OCI-LY7 (cell line): Measurements from ENCODE around the gene DENND1B. TPM values are rescaled to one million over a fixed set of nuclear protein-coding genes. Genes with fewer than 3 reads are reported as not detected.

Experiments
- BruUV-seq: library from RNA; stranded (reverse); fragments of 400-500 nt; replicated peaks from 2 replicates; lab custom pipeline; 2021; lab: Mats Ljungman, UMichigan
- CTCF ChIA-PET: fragments of 300-600 bp; sonication (Branson Sonifier 250); formaldehyde crosslinking; loops from one replicate; lab custom pipeline; 2022; ENCODE audit warnings: antibody characterized with exemption; ENCODE audit not compliant: unreplicated experiment; lab: Charles Lee
- POLR2A ChIA-PET: fragments of 300-600 bp; sonication (Branson Sonifier 250); formaldehyde crosslinking; loops from one replicate; lab custom pipeline; 2022; ENCODE audit warnings: antibody characterized with exemption; lab: Charles Lee
- DNase-seq: peaks from one replicate; pipeline ENCODE4 v3.0.0-alpha.2; 2015; ENCODE audit warnings: low spot score
- H2AFZ ChIP-seq: fragments of 200-600 bp; sonication (generic), shearing (Covaris generic); 2 replicates; pipeline ENCODE4 v1.6.1; 2014; ENCODE audit warnings: mild to moderate bottlenecking, antibody characterized with exemption, low read length, moderate library complexity
- H3K27ac ChIP-seq: fragments of 200-600 bp; sonication (generic); 2 replicates; pipeline ENCODE4 v1.5.1; 2014; ENCODE audit warnings: mixed run types, low read depth, mild to moderate bottlenecking, moderate library complexity, low read length, inconsistent platforms; ENCODE audit not compliant: poor library complexity, severe bottlenecking
- H3K36me3 ChIP-seq: fragments of 200-600 bp; sonication (generic); 2 replicates; pipeline ENCODE4 v1.6.1; 2014; ENCODE audit warnings: mild to moderate bottlenecking, antibody characterized with exemption, low read length, moderate library complexity, mixed read lengths; ENCODE audit not compliant: insufficient read depth
- H3K4me1 ChIP-seq: fragments of 200-600 bp; sonication (generic); 2 replicates; pipeline ENCODE4 v1.5.1; 2014; ENCODE audit warnings: mild to moderate bottlenecking, low read length; ENCODE audit not compliant: insufficient read depth, poor library complexity, severe bottlenecking
- H3K4me2 ChIP-seq: fragments of 200-600 bp; sonication (generic); 2 replicates; pipeline ENCODE4 v1.6.1; 2014; ENCODE audit warnings: mild to moderate bottlenecking, low read length
- H3K4me3 ChIP-seq: fragments of 200-600 bp; sonication (generic); 2 replicates; pipeline ENCODE4 v1.5.1; 2014; ENCODE audit warnings: mild to moderate bottlenecking, low read depth, low read length; ENCODE audit not compliant: poor library complexity, severe bottlenecking
- H3K79me2 ChIP-seq: fragments of 200-600 bp; sonication (generic); 2 replicates; pipeline ENCODE4 v1.6.1; 2016; ENCODE audit warnings: low read depth, mild to moderate bottlenecking, low read length, moderate library complexity, mixed read lengths; ENCODE audit not compliant: insufficient read depth
- H3K9me2 ChIP-seq: fragments of 200-600 bp; sonication (generic); 2 replicates; pipeline ENCODE4 v1.6.1; 2016; ENCODE audit warnings: mild to moderate bottlenecking, low read length, mixed read lengths; ENCODE audit not compliant: insufficient read depth
- H3K9me3 ChIP-seq: fragments of 200-600 bp; sonication (generic); 2 replicates; pipeline ENCODE4 v1.6.1; 2014; ENCODE audit warnings: mild to moderate bottlenecking, mixed run types, low read length, mixed read lengths
- H4K20me1 ChIP-seq: fragments of 200-600 bp; sonication (generic); 2 replicates; pipeline ENCODE4 v1.6.1; 2014; ENCODE audit warnings: mild to moderate bottlenecking, antibody characterized with exemption, low read length, moderate library complexity, mixed read lengths; ENCODE audit not compliant: insufficient read depth
- CTCF ChIP-seq: fragments of 200-600 bp; sonication (generic); conservative IDR thresholded peaks from 2 replicates; pipeline ENCODE4 v1.5.1; 2014; ENCODE audit warnings: mild to moderate bottlenecking, antibody characterized with exemption, low read length, moderate library complexity, mixed read lengths
- EZH2phosphoT487 ChIP-seq: fragments of 200-600 bp; sonication (generic); IDR thresholded peaks from 2 replicates; pipeline ENCODE4 v1.6.1; 2018; ENCODE audit warnings: low read depth, borderline replicate concordance, mild to moderate bottlenecking, mixed run types, antibody characterized with exemption, low read length, moderate library complexity, mixed read lengths
- intact Hi-C: fragments of 100-400 bp; cut with micrococcal nuclease; formaldehyde crosslinking; loops from one replicate; pipeline ENCODE4 v1.10.0; 2022; ENCODE audit not compliant: unreplicated experiment
- total RNA-seq, 2 experiments: library from RNA; depleted of rRNA in 1 of 2; stranded (reverse); fragments of >200 nt in 1 of 2; shearing (Covaris generic) in 1 of 2; gene quantifications; 2 replicates each; pipeline ENCODE4 v1.2.3, GENCODE V29; 2014 to 2022

Gene DENND1B
- total RNA-seq, 2 experiments from 2014 or later, result 17.4 to 43.0 TPM

GRCh38 chr1:197807216-197807615 is 31.9 kb upstream of the DENND1B start:
- TF ChIP-seq CTCF, result no peak
- no peak for DNase-seq
- BruUV-seq, result no TSS peak
- H3K4me3 ChIP-seq, result no peak overlapping the region
- POLR2A ChIA-PET, result interaction anchor here (0.5 to 1.7 kb wide), 7 partner anchors 10 to 1349 kb away, joined by 3 to 8 read pairs (median 4); no protein-coding TSS in a partner anchor
- no peaks in the 10 kb centered on the region for H3K9me2 ChIP-seq
- CTCF ChIA-PET, result interaction anchor here (0.7 to 1.4 kb wide), 2 partner anchors 10 to 192 kb away, joined by 3 to 4 read pairs; no protein-coding TSS in a partner anchor
- H3K9me3 ChIP-seq, result no peaks in the 10 kb centered on the region
- no peaks in the 10 kb centered on the region for H3K79me2 ChIP-seq
- intact Hi-C loops, result no loop called here
- H2AFZ ChIP-seq, result no peak overlapping the region
- no peaks in the 10 kb centered on the region for H3K4me1 ChIP-seq
- no peak overlapping the region for H3K27ac ChIP-seq
- no peak overlapping the region for H3K4me2 ChIP-seq
- no peaks in the 10 kb centered on the region for H3K36me3 ChIP-seq
- no peaks in the 10 kb centered on the region for H4K20me1 ChIP-seq

- Histone ChIP-seq H4K20me1 (no peaks in the 10 kb centered on the region), H3K9me2 (no peaks in the 10 kb centered on the region), H3K4me3 (no peak overlapping the region), H3K9me3 (no peaks in the 10 kb centered on the region), H3K4me1 (no peaks in the 10 kb centered on the region), H3K79me2 (no peaks in the 10 kb centered on the region), H3K36me3 (no peaks in the 10 kb centered on the region), H2AFZ (no peak overlapping the region), H3K27ac (no peak overlapping the region), H3K4me2 (no peak overlapping the region)
- intact Hi-C loops, result no loop called here
- ChIA-PET POLR2A (interaction anchor here (0.8 to 1.4 kb wide), 3 partner anchors 10 to 47 kb away, joined by 3 to 4 read pairs (median 3); no protein-coding TSS in a partner anchor), CTCF (interaction anchor here (1.4 kb wide), 1 partner anchor 191 kb away, joined by 3 read pairs; no protein-coding TSS in a partner anchor)
- TF ChIP-seq EZH2phosphoT487, result no peak
- TF ChIP-seq CTCF, result no peak
- BruUV-seq, result no TSS peak
- no peak for DNase-seq
Observed at GRCh38 chr1:197806718-197807117, 31.4 kb upstream of the DENND1B start.

GRCh38 chr1:197801684-197802083 is 26.4 kb upstream of the DENND1B start:
- H3K4me1 ChIP-seq, result no peaks in the 10 kb centered on the region
- CTCF ChIA-PET, result no interaction called here
- no peaks in the 10 kb centered on the region for H3K9me2 ChIP-seq
- no peak overlapping the region for H3K27ac ChIP-seq
- DNase-seq, result no peak
- no peaks in the 10 kb centered on the region for H3K36me3 ChIP-seq
- H3K9me3 ChIP-seq, result 0 out of 2 replicates have a peak, but pooled peaks cover 13% of the 10 kb centered on the region
- TF ChIP-seq EZH2phosphoT487 (no peak), CTCF (no peak)
- intact Hi-C loops, result no loop called here
- no TSS peak for BruUV-seq
- POLR2A ChIA-PET, result interaction anchor here (0.6 kb wide), 1 partner anchor 8 kb away, joined by 9 read pairs; no protein-coding TSS in a partner anchor
- no peak overlapping the region for H3K4me3 ChIP-seq
- no peaks in the 10 kb centered on the region for H3K79me2 ChIP-seq
- no peak overlapping the region for H2AFZ ChIP-seq
- H3K4me2 ChIP-seq, result no peak overlapping the region
- H4K20me1 ChIP-seq, result no peaks in the 10 kb centered on the region
